Activated T-helper 1 cell treated with anti-CD3 and anti-CD28 coated beads, Interleukin-2, amount 50 U/mL, for 16 hours (primary cell): ENCODE data around the gene P2RY10.
"Not testable (repeated sequence)": the region's sequence is repeated elsewhere in the genome, so short reads cannot be mapped to it uniquely, and the experiment has no call there.

Source experiments
- DNase-seq, 2 donors: peaks; one replicate each; pipeline ENCODE4 v3.0.0-alpha.2; 2020; ENCODE audit warnings: low read depth in 1 of 2, low spot score in 1 of 2

P2RY10 gene, protein sequence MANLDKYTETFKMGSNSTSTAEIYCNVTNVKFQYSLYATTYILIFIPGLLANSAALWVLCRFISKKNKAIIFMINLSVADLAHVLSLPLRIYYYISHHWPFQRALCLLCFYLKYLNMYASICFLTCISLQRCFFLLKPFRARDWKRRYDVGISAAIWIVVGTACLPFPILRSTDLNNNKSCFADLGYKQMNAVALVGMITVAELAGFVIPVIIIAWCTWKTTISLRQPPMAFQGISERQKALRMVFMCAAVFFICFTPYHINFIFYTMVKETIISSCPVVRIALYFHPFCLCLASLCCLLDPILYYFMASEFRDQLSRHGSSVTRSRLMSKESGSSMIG

DNA sequence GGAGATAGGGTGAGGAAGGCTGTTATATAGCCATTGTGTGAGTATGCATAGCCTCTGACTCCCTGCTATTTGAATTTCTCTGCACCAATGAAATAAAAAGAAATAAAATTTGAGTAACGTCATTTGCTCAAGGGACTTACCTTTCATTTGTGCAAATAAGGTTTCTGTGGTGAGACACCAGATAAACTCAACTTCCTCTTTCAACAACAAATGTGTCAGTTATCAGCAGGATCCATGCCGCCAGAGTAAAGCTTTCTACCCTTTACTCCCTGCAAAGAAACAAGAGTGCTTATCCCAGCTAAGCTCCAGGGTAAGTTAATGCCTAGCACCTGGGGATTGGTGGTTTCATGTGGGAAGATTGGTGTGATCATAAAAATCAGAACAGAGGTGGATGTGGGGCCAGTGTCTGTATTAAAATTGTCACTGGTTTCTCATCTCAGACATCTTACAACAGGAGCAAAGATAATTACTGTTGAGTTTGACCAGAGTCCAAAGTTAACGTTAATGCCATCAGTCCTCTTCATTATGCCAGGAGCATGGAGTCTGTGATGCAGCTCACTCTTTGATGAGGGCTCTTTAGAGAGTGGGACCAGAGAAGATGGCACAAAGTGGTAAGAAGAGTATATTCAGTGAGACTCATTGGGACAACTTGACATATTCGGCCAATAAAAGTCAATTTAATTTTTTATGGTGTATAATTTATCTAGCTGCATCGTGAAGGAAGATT is at the start of gene P2RY10:
Gene P2RY10, plus strand, starts transcription at position 206 of the 727 bp plus-strand sequence. CDS start 15,130 bp downstream, outside the sequence.
- no peak for DNase-seq

DNA sequence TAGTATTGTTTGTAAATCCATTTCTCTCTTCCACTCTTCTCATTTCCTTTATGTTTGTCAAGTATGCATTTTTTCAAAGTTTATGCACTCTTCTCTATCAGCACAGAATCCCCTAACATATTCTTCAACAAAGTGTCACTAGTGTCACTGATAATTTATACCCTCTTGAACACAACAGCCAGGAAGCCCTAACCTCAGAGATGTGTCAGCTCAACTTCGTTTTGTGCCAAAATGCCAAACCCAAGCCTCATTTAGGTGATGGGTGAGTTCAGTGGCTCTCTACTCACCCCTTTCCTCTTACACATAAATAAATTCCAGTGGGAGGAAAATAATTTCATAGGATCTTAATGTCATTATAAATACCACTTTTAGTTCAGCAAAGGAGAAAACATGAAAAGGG is 22.4 kb upstream of the P2RY10 start:
- no peak for DNase-seq

DNA sequence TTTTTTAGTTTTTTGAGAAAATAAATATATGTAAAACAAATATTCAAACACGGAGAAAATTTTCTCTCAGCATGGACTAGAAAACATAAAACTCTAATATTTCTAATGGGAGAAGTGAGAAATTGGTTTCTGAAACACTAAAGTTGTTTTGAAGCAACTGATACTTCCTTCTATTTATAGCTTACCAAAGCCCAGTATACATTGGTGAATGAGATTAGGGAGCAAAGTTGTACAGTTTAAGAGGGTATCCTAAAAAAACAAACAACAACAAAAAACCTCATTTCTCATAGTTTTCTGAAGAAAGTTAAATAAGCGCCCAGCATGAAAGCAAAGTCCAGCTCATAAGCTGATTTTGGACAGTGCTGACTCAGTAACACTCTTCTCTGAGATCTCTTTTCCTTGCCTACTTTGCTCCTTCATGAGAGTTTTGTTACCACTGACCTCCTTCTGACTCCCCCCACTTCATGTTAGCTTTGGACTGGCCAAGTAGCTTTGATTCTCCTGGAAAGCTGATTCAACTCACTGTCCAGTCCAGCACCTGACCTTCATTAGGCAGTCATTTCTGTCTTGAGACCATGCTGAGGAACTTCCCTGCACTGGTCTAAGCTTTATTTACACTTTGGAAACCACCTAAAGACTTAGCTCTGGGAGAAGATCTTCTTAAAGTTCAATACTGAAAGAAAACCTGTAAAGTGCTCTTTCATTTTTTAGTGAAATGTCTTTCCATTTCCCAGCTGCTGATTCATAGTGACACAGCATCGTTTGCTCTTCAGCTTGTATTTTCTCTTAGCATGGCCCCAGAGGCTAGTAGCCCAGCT is 21.8 kb upstream of the P2RY10 start:
- DNase-seq = no peak

DNA sequence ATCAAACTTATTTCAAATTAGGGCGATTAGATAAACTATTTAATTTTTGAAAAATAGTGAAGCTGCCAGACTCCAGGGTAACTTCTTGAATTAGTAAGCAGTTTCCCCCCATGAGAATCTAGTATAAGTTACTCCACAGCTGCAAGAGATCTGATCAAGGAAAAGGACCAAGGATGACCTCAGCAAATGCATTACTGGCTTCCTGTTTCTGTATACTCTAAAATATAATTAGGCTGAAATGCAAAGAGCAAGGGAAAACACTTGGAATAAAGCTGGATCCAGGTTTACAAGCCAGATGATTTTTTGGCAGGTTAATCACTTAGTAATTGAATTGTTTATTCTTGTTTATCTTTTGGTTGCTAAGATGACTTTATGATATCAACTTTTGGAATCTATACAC is 13.4 kb upstream of the P2RY10 start:
- DNase-seq = no peak

DNA sequence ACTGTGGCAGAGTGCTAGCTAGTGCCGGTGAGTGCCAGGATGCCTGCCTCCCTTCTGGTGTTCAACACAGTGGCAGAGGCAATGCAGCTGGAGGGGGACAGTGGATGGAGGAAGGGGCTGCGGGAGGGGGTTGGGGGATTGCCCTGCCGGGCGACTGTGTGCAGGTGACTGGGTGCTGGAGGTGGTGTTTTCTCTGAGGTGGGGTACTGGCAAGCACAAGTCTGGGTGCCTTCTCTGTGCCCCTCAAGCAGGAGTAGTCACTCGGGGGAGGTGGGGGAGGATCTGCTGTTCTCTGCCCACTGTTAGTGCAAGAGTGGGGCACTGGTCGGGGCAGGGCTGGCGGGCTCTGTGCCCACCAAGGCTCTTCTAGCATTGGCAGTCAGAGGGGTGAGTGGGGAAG is 10.3 kb upstream of the P2RY10 start:
- DNase-seq = no peak

DNA sequence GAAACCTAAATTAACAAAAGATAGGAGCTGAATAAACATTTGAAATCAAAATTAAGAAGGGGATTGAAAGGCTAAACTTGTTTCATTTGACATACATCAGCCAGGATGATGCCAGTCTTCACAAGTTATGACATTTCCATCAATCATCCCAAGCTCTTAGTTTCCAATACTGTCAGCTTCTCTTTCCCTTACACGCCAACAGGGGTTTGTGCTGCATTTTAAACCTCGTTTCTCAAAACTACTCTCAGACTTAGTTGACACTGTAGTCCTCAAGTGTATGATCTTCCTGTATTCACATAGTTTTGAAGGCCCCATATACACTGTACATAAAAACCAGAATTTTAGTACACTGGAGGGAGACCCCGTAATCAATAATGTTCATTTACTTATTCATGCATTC is 840 bp upstream of the P2RY10 start:
- no peak for DNase-seq

DNA sequence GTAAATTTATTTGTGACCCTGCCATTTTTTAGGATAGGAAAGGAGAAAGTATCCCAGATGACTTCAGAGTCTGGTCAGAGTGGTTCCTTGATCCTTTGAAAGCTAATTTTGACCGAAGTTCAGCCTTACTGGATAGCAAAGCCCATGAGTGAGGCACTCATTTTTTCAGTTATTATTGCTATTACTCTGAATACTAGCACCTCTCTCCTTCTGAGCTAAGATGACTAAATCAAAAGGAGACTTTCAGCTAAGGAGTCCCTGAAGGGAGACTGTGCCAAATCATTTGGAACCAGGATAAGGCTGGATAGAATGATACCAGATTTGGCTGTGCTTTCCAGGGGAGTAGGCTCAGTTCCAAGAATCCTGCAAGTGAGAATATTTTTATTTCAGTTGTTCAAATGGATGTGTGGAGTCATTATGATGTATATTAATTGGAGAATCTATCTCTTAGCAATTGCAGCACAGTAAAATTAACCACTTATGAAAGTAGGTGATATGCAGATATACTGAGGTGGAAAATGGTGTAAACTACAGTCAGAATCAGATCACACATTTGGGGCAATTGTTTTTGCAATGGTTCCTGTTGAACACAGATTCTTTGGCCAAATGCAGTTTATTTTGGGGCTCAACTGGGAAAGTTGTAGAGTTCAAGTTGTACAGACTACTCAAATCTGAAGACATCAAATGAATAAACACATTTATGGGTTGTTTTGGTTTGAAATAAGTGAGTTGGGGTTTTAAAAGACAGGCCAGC is 1.2 kb downstream of the P2RY10 start:
- no peak for DNase-seq

DNA sequence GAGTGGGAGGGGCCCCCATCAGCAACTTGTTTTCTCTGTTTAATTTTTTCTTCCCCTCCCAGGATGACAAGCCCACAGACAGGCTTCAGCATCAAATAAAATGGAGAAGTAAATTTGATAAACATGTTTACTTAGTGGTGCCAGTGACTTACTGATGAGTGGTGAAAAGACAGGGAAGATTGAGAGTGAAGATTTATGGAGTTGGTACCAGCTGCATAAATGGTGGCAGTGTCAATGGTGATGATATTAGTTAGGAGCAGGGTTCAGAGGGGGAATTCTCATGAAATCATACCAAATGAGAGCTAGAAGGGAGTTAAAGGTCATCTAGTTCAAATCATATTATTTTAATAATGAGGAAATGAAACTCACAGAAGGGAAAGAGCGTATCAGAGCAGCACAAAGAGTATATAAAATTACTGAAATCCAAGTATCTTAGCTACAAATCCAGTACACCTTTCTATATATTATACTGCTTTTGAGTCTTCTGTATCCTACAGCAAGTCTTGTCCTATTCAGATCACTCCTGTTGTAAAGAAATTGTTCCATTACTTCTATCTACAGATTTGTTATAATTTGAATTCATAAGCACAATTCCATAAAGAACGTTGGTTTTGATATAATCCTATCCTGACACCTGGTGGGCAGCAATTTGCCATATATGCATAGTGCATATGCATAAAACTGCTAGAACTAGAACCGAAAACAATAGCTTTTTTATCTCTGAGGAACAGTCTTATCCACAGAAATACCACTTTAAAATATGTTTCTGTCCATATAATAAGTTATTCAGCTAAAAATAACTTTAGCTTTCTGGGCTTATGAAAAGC is 5.0 kb downstream of the P2RY10 start:
- no peak for DNase-seq

DNA sequence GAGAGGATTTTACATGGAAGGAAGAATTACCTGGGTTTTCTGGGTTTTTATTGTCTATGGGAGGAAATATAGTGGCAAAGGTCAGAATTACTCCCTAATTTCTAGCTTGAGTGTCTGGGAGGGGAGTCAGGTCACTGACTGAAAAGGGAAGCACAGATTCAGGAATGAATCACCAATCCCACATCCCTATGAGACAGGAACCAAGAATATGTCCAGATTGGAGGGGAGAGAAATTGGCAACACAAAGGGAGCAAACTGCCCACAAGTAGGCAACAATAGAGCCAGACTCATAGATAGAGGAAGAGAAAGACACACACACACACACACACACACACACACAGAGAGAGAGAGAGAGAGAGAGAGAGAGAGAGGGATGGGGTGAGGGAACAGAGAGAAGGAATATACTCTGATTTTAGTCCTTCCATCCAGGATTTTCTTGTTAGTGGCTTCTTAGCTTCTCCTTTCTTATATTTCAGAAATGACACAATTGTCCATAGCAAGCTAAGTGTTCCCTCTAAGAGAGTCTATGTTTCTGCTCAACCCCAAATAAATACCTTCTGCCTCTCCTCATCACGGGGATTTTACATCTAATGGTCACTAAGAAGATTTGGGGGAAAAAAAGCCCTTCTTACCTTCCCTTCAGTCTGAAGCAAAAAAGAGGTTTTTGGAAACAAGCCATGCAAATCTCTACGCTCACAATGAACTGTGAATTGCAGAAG is 12.0 kb downstream of the P2RY10 start:
- no peak for DNase-seq

DNA sequence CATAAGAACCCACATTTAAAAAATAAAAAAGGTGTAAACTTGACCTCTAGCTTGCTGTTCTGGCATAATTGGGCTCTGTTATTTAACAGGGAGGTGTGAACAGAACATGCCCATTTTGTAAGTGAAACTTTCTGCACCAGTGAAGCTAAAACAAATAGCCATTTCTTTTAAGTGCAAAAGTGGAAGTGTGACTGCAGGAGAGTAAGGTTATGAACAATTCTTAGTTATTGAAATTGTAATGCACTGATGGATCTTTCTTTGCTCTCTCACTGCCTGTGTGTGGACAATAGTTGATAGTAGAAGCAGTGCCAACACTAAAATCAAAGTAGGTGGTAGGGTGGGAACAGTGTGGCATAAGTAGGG is 12.6 kb downstream of the P2RY10 start:
- no peak for DNase-seq

DNA sequence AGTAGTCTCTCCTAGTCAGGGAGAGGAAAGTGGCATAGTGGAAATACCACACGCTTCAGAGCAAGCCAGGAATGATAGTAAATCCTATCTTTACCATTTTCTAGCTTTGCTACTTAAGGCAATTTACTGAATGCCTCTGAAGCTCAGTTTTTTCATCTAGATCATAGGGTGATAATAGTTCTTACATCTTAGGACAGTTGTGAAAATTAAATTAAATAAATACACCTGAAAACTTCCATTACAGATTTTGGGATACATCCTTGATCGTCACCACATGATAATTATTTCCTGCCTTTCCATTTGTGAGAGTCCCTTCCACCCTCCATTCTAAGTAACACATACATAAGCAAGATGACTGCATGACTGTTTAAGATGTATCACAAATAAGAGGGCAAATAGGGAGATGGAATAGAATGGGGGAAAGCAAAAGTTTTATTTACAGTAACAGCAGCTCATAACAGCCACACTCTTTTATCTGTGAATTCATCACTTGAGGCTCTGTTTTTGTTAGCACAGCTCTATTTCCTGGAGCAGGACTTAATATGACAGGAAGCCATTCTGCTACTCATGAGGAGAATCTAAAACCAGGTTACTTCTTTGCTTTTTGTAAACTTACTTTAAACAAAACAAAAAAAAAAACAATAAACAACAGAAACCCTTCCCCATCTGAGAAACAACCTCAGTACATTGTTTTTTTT is 13.4 kb downstream of the P2RY10 start:
- no peak for DNase-seq

DNA sequence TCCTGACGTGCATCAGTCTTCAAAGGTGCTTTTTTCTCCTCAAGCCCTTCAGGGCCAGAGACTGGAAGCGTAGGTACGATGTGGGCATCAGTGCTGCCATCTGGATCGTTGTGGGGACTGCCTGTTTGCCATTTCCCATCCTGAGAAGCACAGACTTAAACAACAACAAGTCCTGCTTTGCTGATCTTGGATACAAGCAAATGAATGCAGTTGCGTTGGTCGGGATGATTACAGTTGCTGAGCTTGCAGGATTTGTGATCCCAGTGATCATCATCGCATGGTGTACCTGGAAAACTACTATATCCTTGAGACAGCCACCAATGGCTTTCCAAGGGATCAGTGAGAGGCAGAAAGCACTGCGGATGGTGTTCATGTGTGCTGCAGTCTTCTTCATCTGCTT is 15.7 kb downstream of the P2RY10 start:
- no peak for DNase-seq

DNA sequence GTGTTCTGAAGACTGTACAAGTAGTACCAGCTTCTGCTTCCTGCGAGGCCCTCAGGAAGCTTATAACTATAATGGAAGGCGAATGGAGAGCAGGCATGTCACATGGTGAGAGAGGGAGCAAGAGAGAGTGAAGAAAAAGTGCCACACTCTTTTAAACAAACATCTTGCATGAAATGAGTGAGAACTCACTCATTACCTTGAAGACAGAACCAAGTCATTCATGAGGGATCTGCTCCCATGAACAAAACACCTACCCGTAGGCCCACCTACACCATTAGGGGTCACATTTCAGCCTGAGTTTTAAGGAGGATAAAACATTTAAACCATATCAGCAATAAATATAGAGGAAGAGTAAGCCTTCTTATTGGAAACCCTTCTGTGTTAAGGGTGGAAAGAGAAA is 19.4 kb downstream of the P2RY10 start:
- no peak for DNase-seq

DNA sequence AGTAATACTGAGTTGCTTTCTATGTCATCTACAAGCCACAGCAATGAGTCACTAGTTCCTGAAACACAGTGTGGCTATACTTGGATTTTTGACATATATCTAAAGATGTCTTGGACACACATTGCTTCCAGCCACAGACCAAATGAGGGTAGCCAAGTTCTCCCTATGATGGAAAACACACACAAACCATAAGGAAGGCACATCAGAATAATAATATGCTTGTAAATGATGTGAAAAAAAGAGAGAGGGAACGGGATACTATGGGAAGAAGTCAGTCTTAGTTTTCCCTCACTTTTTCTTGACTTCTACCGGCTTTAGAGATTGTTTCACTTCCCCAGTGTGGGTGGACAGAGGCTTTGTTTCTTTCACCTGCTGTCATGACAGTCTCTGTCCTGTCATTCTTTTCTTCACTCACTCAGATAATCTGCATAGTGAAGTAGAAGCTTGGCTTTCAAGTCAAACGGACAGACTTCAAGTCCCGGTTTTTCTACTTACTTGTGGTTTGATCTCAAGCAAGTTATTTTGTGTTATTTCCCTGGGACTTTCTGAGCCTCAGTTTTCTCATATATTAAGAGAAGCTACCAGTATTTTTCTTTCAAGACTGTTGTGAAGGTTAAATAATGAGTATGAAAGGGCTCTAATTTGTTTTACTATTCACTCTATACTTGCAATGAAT is 34.7 kb downstream of the P2RY10 start:
- DNase-seq = no peak

DNA sequence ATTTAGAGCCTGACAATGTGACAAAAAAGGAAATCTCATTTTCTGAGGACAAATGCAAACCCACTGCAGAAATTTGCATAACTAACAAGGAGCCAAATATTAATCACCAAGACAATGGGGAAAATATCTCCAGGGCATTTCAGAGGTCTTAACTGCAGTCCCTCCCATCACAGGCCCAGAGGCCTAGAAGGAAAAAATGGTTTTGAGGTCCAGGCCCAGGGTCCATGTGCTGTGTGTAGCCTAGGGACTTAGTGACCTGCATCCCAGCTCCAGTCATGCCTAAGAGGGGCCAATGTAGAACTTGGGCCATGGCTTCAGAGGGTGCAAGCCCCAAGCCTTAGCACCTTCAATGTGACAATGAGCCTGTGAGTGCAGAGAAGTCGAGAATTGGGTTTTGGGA is 44.2 kb downstream of the P2RY10 start:
- DNase-seq = no peak

DNA sequence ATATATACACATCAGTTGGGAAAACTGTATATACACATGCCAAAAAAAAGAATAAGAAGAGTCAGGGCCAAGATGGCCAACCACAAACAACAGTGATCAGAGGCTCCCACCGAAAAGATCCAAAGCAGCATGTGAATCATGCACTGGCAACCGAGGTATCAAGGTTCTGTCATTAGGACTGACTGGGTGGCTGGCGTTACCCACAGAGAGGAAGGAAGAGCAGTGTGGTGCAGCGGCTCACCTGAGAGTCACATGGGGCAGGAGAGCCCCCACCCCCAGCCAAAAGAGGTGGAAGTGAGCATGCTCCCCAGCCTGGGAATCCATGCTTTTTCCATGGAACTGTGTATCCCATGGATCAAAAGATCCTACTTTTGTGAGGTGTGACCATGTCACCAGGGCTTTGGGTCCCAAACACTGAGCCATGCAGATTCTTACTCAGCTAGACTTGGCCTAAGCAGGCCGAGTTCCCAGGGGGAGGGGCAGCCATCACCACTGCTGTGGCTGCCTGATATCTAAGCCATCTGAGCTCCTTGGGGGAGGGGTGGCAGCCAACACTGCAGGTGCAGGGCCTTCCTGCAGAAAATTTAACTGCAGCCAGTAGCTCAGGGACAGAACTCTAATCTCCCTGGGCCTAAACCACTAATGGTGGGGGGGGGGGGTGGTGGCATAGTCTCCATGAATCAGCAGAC is 52.8 kb downstream of the P2RY10 start:
- no peak for DNase-seq

DNA sequence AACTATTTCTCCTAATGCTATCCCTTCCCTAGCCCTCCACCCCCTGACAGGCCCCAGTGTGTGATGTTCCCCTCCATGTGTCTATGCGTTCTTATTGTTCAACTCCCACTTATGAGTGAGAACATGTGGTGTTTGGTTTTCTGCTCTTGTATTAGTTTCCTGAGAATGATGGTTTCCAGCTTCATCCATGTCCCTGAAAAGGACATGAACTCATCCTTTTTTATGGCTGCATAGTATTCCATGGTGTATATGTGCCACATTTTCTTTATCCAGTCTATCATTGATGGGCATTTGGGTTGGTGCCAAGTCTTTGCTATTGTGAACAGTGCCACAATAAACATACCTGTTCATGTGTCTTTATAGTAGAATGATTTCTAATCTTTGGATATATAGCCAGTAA is 62.3 kb downstream of the P2RY10 start:
- DNase-seq = not testable (repeated sequence)
